DND-41 (cell line): ENCODE results near the gene UBE3D.

ENCODE experiments used
- EZH2 ChIP-seq: IDR thresholded peaks from 3 replicates; pipeline ENCODE4 v1.6.1; 2012; ENCODE audit warnings: borderline replicate concordance, low read depth, mild to moderate bottlenecking, moderate library complexity, low read length, inconsistent platforms; ENCODE audit not compliant: severe bottlenecking
- TF ChIP-seq, protein P1 (sequence below): IDR thresholded peaks from 2 replicates; pipeline ENCODE4 v1.5.1; 2012; ENCODE audit warnings: borderline replicate concordance, low read length, moderate library complexity, mild to moderate bottlenecking; ENCODE audit not compliant: poor library complexity, severe bottlenecking; ENCODE audit errors: extremely low read depth

GRCh38 chr6:82984720-82985119 is 80.9 kb downstream of the UBE3D start:
- TF ChIP-seq, protein P1, sequence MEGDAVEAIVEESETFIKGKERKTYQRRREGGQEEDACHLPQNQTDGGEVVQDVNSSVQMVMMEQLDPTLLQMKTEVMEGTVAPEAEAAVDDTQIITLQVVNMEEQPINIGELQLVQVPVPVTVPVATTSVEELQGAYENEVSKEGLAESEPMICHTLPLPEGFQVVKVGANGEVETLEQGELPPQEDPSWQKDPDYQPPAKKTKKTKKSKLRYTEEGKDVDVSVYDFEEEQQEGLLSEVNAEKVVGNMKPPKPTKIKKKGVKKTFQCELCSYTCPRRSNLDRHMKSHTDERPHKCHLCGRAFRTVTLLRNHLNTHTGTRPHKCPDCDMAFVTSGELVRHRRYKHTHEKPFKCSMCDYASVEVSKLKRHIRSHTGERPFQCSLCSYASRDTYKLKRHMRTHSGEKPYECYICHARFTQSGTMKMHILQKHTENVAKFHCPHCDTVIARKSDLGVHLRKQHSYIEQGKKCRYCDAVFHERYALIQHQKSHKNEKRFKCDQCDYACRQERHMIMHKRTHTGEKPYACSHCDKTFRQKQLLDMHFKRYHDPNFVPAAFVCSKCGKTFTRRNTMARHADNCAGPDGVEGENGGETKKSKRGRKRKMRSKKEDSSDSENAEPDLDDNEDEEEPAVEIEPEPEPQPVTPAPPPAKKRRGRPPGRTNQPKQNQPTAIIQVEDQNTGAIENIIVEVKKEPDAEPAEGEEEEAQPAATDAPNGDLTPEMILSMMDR = no peak
- TF ChIP-seq EZH2 = no peak
